IPS-NIHi11 (cell line): Measurements from ENCODE around the gene ZBTB11.
"Not testable (repeated sequence)": the region's sequence is repeated elsewhere in the genome, so short reads cannot be mapped to it uniquely, and the experiment has no call there.

ENCODE experiments used
- DNase-seq: peaks from one replicate; pipeline ENCODE4 v3.0.0; 2012; ENCODE audit warnings: mixed read lengths, low spot score

The ZBTB11 gene

GRCh38 chr3:101676765-101677435 lies at the start of gene ZBTB11:
Gene ZBTB11, minus strand, starts transcription at chr3:101677132. Its CDS starts 218 bp downstream, at chr3:101676914.
- DNase-seq: peak; percentile 93

DNA sequence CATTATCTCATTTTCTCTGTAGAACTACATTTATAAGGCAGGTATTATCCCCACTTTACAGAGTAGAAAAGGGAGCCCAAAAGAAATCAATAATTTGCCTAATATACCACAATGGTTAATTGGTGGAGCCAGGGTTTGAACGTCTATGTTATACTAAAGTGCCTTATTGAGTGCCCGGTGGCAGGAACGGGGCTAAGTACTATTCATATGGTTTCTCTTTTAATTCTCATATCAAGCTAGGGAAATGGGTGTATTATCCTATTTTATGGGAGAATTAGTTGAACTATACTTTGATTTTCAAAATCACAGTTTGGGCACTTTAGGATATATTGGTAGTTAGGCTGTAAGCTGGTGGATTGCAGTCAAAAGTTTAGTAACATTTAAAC lies 49.0 kb upstream of the ZBTB11 start:
- DNase-seq: no peak

- DNase-seq: peak; percentile 20
Measured at GRCh38 chr3:101725194-101725889, 48.4 kb upstream of the ZBTB11 start.

- peak; percentile 86 for DNase-seq
Measured at GRCh38 chr3:101724329-101725193, 47.6 kb upstream of the ZBTB11 start, which contains the start of gene CEP97. Gene CEP97, plus strand, starts transcription at chr3:101724614. Its CDS starts 63 bp downstream, at chr3:101724677.

DNA sequence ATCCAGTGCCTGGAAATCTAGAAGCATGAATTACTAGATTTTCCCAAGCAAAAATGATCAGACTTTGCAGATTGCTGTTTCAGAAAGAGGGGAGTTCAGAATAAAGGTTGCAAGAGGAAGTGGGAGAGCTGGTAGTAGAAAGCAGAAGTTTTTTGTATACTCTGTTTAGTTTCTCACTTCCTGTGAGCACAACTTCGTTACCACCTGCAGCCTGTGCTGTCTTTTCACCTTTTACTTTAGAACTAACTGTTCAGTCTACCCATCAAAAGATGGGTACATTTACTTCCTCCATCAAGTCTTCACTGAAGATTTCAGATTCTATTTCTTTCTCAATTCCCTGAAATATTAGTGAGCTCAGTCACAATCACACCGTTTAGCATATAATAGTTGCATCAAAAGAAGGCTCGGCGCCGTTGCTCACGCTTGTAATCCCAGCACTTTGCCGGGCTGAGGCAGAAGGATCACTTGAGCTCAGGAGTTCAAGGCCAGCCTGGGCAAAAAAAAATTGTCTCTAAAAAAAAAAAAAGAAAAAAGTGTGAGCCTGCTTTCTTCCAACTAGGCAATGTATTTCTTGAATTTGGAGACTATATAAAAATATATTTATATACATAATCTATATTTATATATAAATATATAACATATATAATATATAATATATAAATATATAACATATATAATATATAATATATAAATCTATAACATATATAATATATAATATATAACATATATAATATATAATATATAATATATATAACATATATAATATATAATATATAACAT lies 45.7 kb upstream of the ZBTB11 start:
- no peak for DNase-seq

DNA sequence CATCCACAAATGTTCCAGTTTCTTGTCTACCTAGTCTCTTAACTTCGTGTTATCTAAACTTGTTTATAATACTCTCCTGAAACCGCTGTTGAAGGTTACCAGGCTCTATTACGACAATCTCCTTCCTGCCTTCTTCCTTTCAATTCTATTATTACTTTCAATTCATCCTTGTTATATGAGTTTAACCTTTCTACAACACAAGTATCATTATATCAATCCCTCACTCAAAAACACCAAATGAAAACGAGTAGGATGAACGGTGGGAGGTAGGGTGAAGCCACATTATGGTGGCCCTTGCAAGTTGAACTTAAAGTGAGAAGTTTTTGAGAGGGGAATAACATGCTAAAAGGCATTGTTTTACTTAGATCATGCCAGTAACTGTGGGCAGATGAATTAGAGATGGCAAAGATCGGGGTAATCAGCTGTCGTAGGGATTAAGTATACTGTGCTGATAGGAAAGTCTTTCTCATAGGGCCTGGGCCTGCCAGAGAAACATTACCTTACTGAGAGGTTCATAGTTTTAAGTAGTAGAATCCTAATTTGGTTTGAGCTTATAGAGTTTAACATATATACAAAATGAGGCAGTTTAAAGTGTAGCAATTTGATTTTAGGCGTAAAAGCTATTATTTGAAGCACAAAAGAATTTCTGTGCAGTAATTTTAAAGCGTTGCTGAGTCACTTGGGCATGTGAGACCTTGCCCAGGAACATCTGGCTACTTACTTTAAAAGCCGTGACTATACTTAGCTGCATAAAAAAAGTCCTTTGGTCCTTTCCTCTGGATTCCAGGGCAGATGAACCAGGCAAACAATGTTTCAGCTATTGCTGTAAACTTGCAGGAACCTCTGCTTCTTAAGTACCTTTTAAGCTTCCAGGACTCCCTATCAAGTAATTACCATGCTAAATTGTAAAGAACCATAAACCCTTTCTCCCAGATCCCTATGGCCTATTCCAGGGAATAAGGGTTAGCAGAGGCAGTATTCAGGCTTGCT lies 44.2 kb upstream of the ZBTB11 start:
- no peak for DNase-seq

DNA sequence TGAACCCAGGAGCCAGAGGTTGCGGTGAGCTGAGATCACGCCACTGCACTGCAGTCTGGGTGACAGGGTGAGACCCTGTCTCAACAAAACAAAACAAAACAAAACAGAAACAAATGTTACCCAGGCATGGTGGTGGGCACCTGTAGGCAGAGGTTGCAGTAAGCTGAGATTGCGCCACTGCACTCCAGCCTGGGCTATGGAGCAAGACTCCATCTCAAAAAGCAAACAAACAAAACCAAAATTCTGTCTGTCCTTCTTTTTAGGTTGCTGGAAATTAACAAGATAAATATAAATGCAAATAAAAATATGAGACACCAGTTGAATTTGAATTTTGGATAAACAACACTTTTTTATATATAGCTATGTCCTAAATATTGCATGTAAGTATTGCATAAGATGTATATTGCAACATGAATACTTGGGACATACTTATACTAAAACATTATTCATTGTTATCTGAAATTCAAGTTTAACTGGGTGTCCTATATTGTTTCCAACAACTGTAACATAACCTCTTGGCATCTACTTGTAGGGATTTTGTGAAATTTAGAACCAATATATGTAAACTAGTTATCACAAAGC lies 42.8 kb upstream of the ZBTB11 start:
- no peak for DNase-seq

DNA sequence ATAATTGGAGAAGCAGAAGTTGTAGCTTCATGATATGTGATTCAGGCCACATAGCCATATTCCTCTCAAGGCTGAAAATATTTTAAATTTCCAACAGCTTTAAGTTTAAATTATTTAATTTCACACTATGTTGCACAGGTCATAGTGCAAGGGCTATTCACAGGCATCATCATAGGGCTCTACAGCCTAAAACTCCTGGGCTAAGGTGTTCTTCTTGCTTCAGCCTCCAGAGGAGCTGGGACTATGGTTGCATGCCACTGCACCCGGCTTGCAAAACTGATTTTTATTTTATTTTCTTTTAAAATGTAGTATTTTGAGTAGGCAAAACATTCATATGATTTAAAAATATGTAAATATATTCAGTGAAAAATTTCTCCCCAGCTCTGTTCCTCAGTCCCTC lies 41.5 kb upstream of the ZBTB11 start:
- DNase-seq: no peak

- no peak for DNase-seq
Measured at GRCh38 chr3:101709126-101709525, 32.2 kb upstream of the ZBTB11 start.

GRCh38 chr3:101704639-101705038 lies 27.7 kb upstream of the ZBTB11 start:
- DNase-seq: not testable (repeated sequence)

GRCh38 chr3:101703169-101703568 lies 26.2 kb upstream of the ZBTB11 start:
- no peak for DNase-seq

DNA sequence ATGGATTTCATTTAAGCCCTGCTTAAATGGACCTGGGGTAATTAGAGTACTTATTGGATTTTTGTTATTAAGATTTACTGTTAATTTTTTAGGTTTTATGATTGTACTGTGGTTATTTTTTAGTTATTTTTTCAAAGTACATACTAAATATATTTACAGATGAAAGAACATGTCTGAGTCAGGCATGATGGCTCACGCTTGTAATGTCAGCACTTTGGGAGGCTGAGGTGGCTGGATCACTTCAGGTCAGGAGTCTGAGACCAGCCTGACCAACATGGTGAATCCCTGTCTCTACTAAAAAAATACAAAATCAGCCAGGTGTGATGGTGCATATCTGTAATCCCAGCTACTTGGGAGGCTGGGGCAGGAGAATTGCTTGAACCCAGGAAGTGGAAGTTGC lies 25.8 kb upstream of the ZBTB11 start:
- no peak for DNase-seq

DNA sequence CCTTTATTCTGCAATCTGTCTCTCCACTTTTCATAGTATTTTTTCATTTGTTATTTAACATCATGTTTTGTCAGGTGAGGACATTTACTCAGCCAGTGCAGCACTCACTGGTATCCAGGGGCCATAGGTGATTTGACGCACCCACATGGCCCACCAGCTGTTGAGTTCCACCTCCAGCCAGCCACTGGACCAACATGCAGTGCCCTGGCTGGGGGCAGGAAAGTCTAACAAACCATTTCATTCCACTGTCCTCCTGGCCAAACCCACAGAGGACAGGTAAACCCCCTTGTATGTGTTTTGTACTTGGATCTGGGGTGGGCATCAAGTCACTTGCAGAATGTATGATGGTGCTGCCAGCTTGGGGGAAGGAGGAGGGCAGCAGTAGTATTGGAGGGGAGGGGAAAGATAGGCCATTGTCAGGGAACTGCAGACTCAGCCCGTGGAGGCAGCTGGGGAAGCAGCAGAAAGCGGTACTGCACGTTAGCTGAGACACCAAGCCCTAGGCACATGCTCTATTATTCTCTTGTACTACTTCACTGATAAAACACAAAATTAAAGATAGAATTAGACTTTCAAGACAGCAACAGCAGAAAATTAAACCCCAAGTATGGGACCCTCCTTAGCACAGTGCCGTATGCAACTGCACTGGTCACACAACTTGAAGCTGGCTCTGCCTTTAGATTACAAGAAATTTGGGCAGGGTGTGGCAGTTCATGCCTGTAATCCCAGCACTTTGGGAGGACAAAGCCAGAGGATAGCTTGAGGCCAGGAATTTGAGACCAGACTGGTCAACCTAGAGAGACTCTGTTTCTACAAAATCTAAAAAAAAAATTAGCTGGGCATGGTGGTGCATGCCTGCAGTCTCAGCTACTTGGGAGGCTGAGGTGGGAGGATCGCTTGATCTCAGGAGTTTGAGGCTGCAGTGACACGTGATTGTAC lies 25.0 kb upstream of the ZBTB11 start:
- no peak for DNase-seq

GRCh38 chr3:101695779-101696372 lies 18.9 kb upstream of the ZBTB11 start:
- peak; percentile 32 for DNase-seq

DNA sequence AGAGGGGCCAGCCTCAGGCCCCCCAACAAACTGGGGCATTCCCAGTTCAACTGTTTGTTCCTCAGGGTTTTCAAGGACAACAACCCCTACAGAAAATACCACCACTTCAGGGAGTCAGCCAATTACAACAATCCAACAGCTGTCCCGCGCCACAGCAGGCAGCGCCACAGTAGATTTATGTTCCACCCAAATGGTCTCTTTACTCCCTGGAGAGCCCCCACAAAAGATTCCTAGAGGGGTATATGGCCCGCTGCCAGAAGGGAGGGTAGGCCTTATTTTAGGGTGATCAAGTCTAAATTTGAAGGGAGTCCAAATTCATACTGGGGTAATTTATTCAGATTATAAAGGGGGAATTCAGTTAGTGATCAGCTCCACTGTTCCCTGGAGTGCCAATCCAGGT lies 17.9 kb upstream of the ZBTB11 start:
- DNase-seq: not testable (repeated sequence)

- DNase-seq: not testable (repeated sequence)
Measured at GRCh38 chr3:101693540-101693939, 16.6 kb upstream of the ZBTB11 start.

GRCh38 chr3:101691685-101692671 lies 15.0 kb upstream of the ZBTB11 start:
- not testable (repeated sequence) for DNase-seq
